WTC11 (cell line): ENCODE results near the gene ST8SIA1. TPM values are rescaled to one million over a fixed set of nuclear protein-coding genes. Genes with fewer than 3 reads are reported as not detected.

Experiments
- ATAC-seq: fragments of 200-7000 bp; cut with Tn5 transposase; 2 replicates; pipeline ENCODE4 v1.10.0; 2021; ENCODE audit warnings: mild to moderate bottlenecking, moderate library complexity
- CTCF ChIA-PET: fragments of 300-600 bp; sonication (Branson Sonifier 250); formaldehyde crosslinking; loops from one replicate; lab custom pipeline; 2021; ENCODE audit warnings: antibody characterized with exemption; lab: Charles Lee
- POLR2A ChIA-PET: fragments of 350-600 bp; sonication (Branson Sonifier 250); formaldehyde crosslinking; loops from one replicate; lab custom pipeline; 2021; ENCODE audit warnings: antibody characterized with exemption; lab: Charles Lee
- DNase-seq: peaks from one replicate; pipeline ENCODE4 v3.0.0; 2021; ENCODE audit warnings: low spot score
- H3K27ac Mint-ChIP-seq: 2 replicates; pipeline ENCODE4 v1.8.0; 2021; ENCODE audit warnings: mixed read lengths
- H3K27me3 Mint-ChIP-seq: 2 replicates; pipeline ENCODE4 v1.8.0; 2021; ENCODE audit warnings: low read depth, mild to moderate bottlenecking, moderate library complexity, mixed read lengths
- H3K36me3 Mint-ChIP-seq: 2 replicates; pipeline ENCODE4 v1.8.0; 2021; ENCODE audit warnings: mixed read lengths
- H3K4me1 Mint-ChIP-seq: 2 replicates; pipeline ENCODE4 v1.8.0; 2022; ENCODE audit warnings: mixed read lengths
- H3K4me3 Mint-ChIP-seq: 2 replicates; pipeline ENCODE4 v1.8.0; 2021; ENCODE audit warnings: mild to moderate bottlenecking, moderate library complexity, mixed read lengths
- H3K9me3 Mint-ChIP-seq: 2 replicates; pipeline ENCODE4 v1.8.0; 2021; ENCODE audit warnings: mixed read lengths
- AFF4 ChIP-seq: sonication (generic); formaldehyde crosslinking; IDR thresholded peaks from 2 replicates; pipeline ENCODE4 v1.8.1; 2023; ENCODE audit warnings: mild to moderate bottlenecking, missing genetic modification reagents, borderline replicate concordance
- CREB1 ChIP-seq: sonication (generic); formaldehyde crosslinking; IDR thresholded peaks from 2 replicates; pipeline ENCODE4 v1.8.0; 2023; ENCODE audit warnings: mild to moderate bottlenecking, missing genetic modification reagents
- GTF2I ChIP-seq: fragments of 250-450 bp; sonication (Bioruptor Pico); conservative IDR thresholded peaks from 2 replicates; pipeline ENCODE4 v1.4.0; 2021; ENCODE audit warnings: mild to moderate bottlenecking
- HMGXB4 ChIP-seq: sonication (generic); formaldehyde crosslinking; IDR thresholded peaks from 2 replicates; pipeline ENCODE4 v1.8.1; 2023; ENCODE audit warnings: mild to moderate bottlenecking, moderate library complexity, missing genetic modification reagents
- IRF2 ChIP-seq: sonication (generic); formaldehyde crosslinking; IDR thresholded peaks from 2 replicates; pipeline ENCODE4 v1.8.0; 2022; ENCODE audit warnings: low read depth, missing genetic modification reagents, borderline replicate concordance
- JAZF1 ChIP-seq: fragments of 250-450 bp; sonication (Bioruptor Pico); IDR thresholded peaks from 2 replicates; pipeline ENCODE4 v1.9.0; 2021; ENCODE audit warnings: moderate library complexity, mild to moderate bottlenecking, inconsistent platforms
- JUN ChIP-seq: sonication (generic); formaldehyde crosslinking; IDR thresholded peaks from 2 replicates; pipeline ENCODE4 v1.8.0; 2023; ENCODE audit warnings: mild to moderate bottlenecking, missing genetic modification reagents
- NFYB ChIP-seq: sonication (generic); formaldehyde crosslinking; conservative IDR thresholded peaks from 2 replicates; pipeline ENCODE4 v1.8.0; 2022; ENCODE audit warnings: low read depth, missing genetic modification reagents
- OVOL2 ChIP-seq: fragments of 250-450 bp; sonication (Bioruptor Pico); IDR thresholded peaks from 2 replicates; pipeline ENCODE4 v1.9.0; 2021; ENCODE audit warnings: mild to moderate bottlenecking, borderline replicate concordance
- RORB ChIP-seq: fragments of 250-450 bp; sonication (Bioruptor Pico); IDR thresholded peaks from 2 replicates; pipeline ENCODE4 v1.9.0; 2021; ENCODE audit warnings: mild to moderate bottlenecking
- STAT6 ChIP-seq: sonication (generic); formaldehyde crosslinking; conservative IDR thresholded peaks from 2 replicates; pipeline ENCODE4 v1.8.1; 2023; ENCODE audit warnings: mild to moderate bottlenecking, low read depth, missing genetic modification reagents, moderate library complexity
- ZNF423 ChIP-seq: fragments of 250-450 bp; sonication (Bioruptor Pico); IDR thresholded peaks from 2 replicates; pipeline ENCODE4 v2.1.2; 2022; ENCODE audit warnings: mild to moderate bottlenecking, moderate library complexity
- ZNF532 ChIP-seq: fragments of 250-450 bp; sonication (Bioruptor Pico); IDR thresholded peaks from 2 replicates; pipeline ENCODE4 v1.9.0; 2021; ENCODE audit warnings: mild to moderate bottlenecking, borderline replicate concordance
- total RNA-seq: library from RNA; stranded (reverse); gene quantifications from 3 replicates; pipeline ENCODE4 v1.2.3, GENCODE V29; 2021
- TF ChIP-seq, protein P1 (sequence below): sonication (generic); formaldehyde crosslinking; IDR thresholded peaks from 2 replicates; pipeline ENCODE4 v1.8.0; 2022; ENCODE audit warnings: missing genetic modification reagents
- TF ChIP-seq, protein P2 (sequence below): sonication (generic); formaldehyde crosslinking; IDR thresholded peaks from 2 replicates; pipeline ENCODE4 v1.8.1; 2022; ENCODE audit warnings: mild to moderate bottlenecking, moderate library complexity, missing genetic modification reagents
- TF ChIP-seq, protein P3 (sequence below): fragments of 250-450 bp; sonication (Bioruptor Pico); IDR thresholded peaks from 2 replicates; pipeline ENCODE4 v2.1.2; 2022; ENCODE audit warnings: mild to moderate bottlenecking, moderate library complexity

Gene ST8SIA1
- total RNA-seq, 1 experiment from 2014 or later = 2.3 TPM

GRCh38 chr12:22282283-22282682, 52.2 kb downstream of the ST8SIA1 start:
- Mint-ChIP-seq H3K4me3 (no peak overlapping the region), H3K9me3 (peaks cover 13% of the 10 kb centered on the region), H3K27ac (no peak overlapping the region), H3K36me3 (peaks cover 4% of the 10 kb centered on the region; the same call in 1 of the 2 replicates), H3K4me1 (peaks cover 4% of the 10 kb centered on the region; the same call in 1 of the 2 replicates), H3K27me3 (no peaks in the 10 kb centered on the region)
- TF ChIP-seq JAZF1 (no peak), ZNF532 (CRISPR knock-in tag) (no peak), GTF2I (no peak)
- DNase-seq = no peak
- ATAC-seq = no peak
- ChIA-PET CTCF (interaction anchor here (1.5 kb wide), 1 partner anchor 160 kb away, joined by 5 read pairs; no protein-coding TSS in a partner anchor), POLR2A (interaction anchor here (0.7 kb wide), 1 partner anchor 147 kb away, joined by 3 read pairs; no protein-coding TSS in a partner anchor)

DNA sequence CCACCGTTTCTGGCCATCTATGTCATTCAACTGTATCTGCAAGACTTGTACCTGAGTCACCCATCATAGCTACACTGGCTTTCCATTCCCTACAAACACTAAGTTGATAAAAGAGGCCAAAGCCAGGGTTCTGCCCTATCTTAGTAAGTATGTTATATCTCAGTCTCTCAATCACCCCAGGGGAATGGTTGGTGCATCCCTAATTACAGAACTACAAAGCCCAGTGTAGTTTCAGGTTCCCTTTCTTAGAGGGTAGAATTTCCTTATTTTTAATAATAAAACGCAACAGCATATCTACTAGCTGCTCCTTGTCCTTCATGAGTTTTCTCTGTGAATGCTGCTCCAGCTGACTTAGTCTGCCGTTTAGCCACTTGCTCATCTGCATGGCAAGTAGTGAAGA, 57.6 kb downstream of the ST8SIA1 start:
- peaks cover 13% of the 10 kb centered on the region for H3K9me3 Mint-ChIP-seq
- ATAC-seq (no peak), DNase-seq (no peak)
- POLR2A ChIA-PET = no interaction called here
- no peak overlapping the region for H3K27ac Mint-ChIP-seq
- no peak overlapping the region for H3K4me3 Mint-ChIP-seq
- no peaks in the 10 kb centered on the region for H3K4me1 Mint-ChIP-seq
- H3K27me3 Mint-ChIP-seq = no peaks in the 10 kb centered on the region
- peaks cover 4% of the 10 kb centered on the region; the same call in 1 of the 2 replicates for H3K36me3 Mint-ChIP-seq
- CTCF ChIA-PET = interaction anchor here (1.8 kb wide), 1 partner anchor 59 kb away, joined by 5 read pairs; no protein-coding TSS in a partner anchor
- TF ChIP-seq CREB1 (CRISPR knock-in tag) (no peak), IRF2 (CRISPR knock-in tag) (no peak), STAT6 (no peak), JUN (CRISPR knock-in tag) (no peak), AFF4 (CRISPR knock-in tag) (no peak), RORB (CRISPR knock-in tag) (no peak), ZNF423 (CRISPR knock-in tag) (no peak), OVOL2 (CRISPR knock-in tag) (no peak), NFYB (CRISPR knock-in tag) (no peak), HMGXB4 (CRISPR knock-in tag) (no peak)
- TF ChIP-seq, protein P1, sequence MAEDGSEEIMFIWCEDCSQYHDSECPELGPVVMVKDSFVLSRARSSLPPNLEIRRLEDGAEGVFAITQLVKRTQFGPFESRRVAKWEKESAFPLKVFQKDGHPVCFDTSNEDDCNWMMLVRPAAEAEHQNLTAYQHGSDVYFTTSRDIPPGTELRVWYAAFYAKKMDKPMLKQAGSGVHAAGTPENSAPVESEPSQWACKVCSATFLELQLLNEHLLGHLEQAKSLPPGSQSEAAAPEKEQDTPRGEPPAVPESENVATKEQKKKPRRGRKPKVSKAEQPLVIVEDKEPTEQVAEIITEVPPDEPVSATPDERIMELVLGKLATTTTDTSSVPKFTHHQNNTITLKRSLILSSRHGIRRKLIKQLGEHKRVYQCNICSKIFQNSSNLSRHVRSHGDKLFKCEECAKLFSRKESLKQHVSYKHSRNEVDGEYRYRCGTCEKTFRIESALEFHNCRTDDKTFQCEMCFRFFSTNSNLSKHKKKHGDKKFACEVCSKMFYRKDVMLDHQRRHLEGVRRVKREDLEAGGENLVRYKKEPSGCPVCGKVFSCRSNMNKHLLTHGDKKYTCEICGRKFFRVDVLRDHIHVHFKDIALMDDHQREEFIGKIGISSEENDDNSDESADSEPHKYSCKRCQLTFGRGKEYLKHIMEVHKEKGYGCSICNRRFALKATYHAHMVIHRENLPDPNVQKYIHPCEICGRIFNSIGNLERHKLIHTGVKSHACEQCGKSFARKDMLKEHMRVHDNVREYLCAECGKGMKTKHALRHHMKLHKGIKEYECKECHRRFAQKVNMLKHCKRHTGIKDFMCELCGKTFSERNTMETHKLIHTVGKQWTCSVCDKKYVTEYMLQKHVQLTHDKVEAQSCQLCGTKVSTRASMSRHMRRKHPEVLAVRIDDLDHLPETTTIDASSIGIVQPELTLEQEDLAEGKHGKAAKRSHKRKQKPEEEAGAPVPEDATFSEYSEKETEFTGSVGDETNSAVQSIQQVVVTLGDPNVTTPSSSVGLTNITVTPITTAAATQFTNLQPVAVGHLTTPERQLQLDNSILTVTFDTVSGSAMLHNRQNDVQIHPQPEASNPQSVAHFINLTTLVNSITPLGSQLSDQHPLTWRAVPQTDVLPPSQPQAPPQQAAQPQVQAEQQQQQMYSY (CRISPR knock-in tag) = no peak
- TF ChIP-seq, protein P2, sequence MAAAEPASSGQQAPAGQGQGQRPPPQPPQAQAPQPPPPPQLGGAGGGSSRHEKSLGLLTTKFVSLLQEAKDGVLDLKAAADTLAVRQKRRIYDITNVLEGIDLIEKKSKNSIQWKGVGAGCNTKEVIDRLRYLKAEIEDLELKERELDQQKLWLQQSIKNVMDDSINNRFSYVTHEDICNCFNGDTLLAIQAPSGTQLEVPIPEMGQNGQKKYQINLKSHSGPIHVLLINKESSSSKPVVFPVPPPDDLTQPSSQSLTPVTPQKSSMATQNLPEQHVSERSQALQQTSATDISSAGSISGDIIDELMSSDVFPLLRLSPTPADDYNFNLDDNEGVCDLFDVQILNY (CRISPR knock-in tag) = no peak
- TF ChIP-seq, protein P3, sequence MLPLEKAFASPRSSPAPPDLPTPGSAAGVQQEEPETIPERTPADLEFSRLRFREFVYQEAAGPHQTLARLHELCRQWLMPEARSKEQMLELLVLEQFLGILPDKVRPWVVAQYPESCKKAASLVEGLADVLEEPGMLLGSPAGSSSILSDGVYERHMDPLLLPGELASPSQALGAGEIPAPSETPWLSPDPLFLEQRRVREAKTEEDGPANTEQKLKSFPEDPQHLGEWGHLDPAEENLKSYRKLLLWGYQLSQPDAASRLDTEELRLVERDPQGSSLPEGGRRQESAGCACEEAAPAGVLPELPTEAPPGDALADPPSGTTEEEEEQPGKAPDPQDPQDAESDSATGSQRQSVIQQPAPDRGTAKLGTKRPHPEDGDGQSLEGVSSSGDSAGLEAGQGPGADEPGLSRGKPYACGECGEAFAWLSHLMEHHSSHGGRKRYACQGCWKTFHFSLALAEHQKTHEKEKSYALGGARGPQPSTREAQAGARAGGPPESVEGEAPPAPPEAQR = no peak
